Posterior cingulate gyrus (tissue), 11 donors: Measurements from ENCODE around the gene BMP8B.
A peak's percentile ranks its signal among the peaks of the same experiment; 100 is the strongest.
"Not testable (repeated sequence)": the region's sequence is repeated elsewhere in the genome, so short reads cannot be mapped to it uniquely, and the experiment has no call there.

Experiments
- DNase-seq, 10 donors: peaks; one replicate each; pipeline versions ENCODE4 v3.0.0 to v3.0.0-alpha.2; 2020 to 2021; ENCODE audit warnings: mixed read lengths in 3 of 10
- intact Hi-C: fragments of 100-400 bp; cut with DNase I; formaldehyde crosslinking; loops from one replicate; pipeline ENCODE4 v1.15.1; 2023

BMP8B gene

GRCh38 chr1:39788758-39789570 lies at the start of gene BMP8B:
BMP8B (minus strand) TSS chr1:39788865; CDS start chr1:39788485, 380 bp downstream.
- DNase-seq: peak in 7 of 10 donors; percentile 38 to 93 (median 77)
- intact Hi-C loops: no loop called here

DNA sequence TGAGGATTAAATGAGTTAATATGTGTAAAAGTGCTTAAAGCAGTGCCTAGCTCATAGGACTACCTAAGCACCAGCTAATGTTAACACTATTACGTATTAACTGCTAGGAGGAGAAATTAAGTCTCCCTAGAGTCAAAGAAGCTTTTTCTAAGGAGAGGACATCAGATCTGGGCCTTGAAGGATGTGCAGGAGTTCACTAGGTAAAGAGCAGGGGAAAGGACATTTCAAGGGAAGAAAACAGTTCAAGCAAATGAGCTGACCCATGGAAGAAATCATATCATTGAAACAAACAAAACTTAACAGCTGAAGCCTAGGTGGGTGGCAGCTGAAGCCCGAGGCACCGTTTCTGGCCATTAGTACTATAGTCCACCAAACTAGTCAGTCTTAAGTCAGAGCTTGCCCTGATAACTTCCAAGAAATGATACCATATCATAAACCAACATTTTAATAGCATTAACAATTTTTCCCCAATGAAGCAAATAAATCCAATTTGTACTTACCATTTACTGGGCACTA lies 48.0 kb upstream of the BMP8B start:
- intact Hi-C loops: no loop called here
- no peak for DNase-seq

GRCh38 chr1:39835935-39836594 lies 47.4 kb upstream of the BMP8B start:
- no peak for DNase-seq
- intact Hi-C loops: no loop called here

DNA sequence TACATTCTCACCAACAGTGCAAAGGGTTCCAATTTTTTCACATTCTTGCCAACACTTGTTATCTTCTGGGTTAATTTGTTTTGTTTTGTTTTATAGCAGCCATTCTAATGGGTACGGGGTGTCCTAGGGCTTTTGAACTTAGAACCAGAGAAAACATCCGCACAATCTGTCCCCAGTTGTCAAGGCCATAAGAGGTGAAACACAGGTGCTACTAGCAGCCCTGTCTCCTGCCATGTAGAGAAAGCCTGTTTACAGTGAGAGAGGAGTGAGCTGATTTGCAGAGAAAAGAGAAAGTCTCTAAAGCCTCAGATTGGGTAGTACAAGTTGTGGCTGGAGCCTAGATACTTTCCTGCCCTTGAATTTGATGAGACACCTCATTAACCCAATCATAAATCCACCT lies 46.4 kb upstream of the BMP8B start:
- no peak for DNase-seq
- intact Hi-C loops: no loop called here

- intact Hi-C loops: no loop called here
- no peak for DNase-seq
These were observed 45.1 kb upstream of the BMP8B start for GRCh38 chr1:39833621-39834385.

- DNase-seq: no peak
- intact Hi-C loops: no loop called here
These were observed 44.5 kb upstream of the BMP8B start for GRCh38 chr1:39833121-39833520.

GRCh38 chr1:39832294-39832693 lies 43.6 kb upstream of the BMP8B start:
- intact Hi-C loops: no loop called here
- no peak for DNase-seq

GRCh38 chr1:39829791-39830533 lies 41.3 kb upstream of the BMP8B start:
- intact Hi-C loops: no loop called here
- no peak for DNase-seq

DNA sequence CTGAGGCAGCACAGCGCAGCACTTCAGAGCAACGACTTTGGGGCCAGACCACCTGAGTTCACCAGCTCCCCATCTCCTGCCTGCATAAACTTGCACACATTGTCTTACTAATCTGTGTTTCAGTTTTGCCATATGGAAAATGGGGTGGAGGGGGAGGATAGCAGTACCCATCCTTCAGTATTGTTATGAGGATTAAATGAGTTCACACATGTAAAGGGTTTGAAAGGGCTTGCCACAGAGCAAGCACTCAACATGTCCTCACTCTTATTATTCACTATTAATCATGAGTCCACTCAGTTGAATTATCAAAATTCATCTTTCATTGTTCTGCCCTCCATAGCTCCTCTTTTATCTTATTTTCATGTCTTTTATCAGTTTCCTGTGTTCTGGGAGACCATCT lies 40.1 kb upstream of the BMP8B start:
- DNase-seq: no peak
- intact Hi-C loops: no loop called here

DNA sequence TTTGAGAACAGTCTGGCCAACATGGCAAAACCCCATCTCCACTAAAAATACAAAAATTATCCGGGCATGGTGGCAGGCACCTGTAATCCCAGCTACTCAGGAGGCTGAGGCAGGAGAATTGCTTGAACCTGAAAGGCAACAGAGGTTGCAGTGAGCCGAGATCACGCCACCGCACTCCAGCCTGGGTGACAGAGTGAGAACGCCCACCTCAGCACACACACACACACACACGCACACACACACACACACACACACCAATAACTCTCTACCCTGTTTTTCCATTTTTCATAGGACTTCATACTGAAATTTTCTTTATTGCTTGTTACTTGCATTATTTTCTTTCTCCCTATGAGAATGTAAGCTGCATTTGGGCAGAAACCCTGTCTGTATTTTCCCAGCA lies 39.6 kb upstream of the BMP8B start:
- intact Hi-C loops, DNase-seq: not testable (repeated sequence)

GRCh38 chr1:39827201-39827600 lies 38.5 kb upstream of the BMP8B start:
- DNase-seq: no peak
- intact Hi-C loops: no loop called here

- intact Hi-C loops: no loop called here
- no peak for DNase-seq
These were observed 37.9 kb upstream of the BMP8B start for GRCh38 chr1:39826583-39826982.

- intact Hi-C loops: no loop called here
- no peak for DNase-seq
These were observed 36.8 kb upstream of the BMP8B start for GRCh38 chr1:39825432-39825941.

DNA sequence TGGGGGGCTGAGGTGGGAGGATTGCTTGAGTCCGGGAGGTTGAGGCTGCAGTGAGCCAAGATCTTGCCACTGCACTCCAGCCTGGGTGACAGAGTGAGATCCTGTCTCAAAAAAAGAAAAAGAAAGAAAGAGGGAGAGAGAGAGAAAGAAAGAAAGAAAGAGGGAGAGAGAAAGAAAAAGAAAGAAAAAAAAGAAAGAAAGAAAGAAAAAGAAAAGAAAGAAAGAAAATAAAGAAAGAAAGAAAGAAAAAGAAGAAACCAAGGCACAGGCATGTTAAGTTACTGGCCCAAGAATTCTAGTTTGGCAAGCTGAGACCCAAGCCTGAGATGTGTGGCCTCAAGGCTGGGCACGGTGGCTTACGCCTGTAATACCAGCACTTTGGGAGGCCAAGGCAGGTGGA lies 34.8 kb upstream of the BMP8B start:
- DNase-seq, intact Hi-C loops: not testable (repeated sequence)

DNA sequence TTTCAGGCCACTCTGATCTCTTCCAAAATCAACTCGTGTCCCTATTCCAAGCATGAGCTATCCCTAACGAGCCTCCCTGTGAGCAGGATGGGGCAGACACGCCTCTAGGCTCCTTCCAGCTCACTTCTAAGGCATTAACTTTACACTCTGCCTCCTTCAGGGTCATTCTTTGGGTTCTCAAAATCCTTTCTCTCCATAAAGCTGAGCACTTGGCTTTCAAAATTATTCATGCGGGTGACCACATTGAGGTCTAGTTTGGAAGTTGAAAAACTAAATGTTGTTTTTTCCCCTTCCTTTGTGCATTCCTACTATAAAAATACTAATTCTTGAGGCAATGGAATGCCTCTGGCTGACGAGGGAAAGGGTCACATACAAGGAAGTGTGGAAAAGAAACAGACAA lies 33.5 kb upstream of the BMP8B start:
- intact Hi-C loops: no loop called here

GRCh38 chr1:39819091-39819812 lies 30.6 kb upstream of the BMP8B start:
- DNase-seq: no peak
- intact Hi-C loops: loop anchor here (5.0 kb wide), 1 partner anchor 98 kb away; no protein-coding TSS in a partner anchor

More for the DNA sequence above, 33.5 kb upstream of the BMP8B start:
- DNase-seq: no peak

DNA sequence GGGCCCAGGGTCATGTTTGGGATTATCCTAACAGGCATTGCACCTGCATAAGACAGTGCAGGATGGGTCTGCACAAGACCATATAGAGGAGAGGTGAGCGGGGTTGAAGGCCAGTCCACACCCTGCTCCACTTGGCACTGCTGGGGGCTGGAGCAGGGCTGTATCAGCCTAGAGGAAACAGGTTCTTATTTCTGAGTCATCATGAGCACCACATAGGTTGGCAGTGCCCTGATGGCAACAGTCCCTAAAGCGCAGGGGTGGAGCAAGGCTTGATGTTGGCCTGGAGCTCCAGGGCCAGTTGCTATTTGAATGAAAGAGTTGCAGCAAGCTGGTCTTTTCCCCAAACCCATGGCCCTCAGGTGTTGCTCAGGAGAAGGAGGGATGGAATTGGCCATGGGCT lies 29.8 kb upstream of the BMP8B start:
- DNase-seq: no peak
- intact Hi-C loops: loop anchor here (5.0 kb wide), 1 partner anchor 99 kb away; no protein-coding TSS in a partner anchor

DNA sequence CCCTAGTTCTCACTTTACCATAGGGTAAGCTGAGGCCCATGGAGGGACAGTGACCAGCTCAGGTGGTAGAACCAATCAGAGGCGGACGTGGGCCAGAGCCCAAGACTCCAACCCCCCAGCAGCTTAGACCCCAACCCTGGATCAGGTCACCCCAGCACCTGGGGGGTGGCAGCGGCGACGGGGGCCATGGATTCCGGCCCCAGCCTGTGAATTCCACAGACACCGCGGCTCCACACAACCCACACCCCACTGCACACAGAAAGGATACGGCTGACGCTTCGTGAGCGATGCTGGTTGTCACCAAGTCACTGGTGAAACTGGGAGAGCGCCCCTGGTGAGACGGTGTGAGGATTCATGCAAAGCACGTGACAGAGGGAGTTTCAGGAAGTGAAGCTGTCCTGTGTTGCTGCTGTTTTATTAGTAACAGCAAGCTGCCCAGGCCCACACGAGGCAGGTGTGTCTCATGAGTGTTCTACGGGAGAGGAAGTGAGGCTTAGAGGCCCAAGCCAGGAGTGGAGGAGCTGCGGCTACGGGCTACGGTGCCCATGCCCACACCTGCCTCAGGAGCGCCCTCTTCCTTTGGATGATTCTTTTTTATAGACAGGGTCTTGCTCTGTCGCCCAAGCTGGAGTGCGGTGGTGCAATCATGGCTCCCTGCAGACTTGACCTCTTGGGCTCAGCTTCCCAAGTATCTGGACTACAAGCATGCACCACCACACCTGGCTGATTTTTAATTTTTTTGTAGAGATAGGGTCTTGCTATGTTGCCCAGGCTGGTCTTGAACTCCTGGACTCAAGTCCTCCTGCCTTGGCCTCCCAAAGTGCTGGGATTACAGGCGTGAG lies 28.6 kb upstream of the BMP8B start:
- intact Hi-C loops: loop anchor here (5.0 kb wide), 1 partner anchor 100 kb away; no protein-coding TSS in a partner anchor

More for the DNA sequence above, 28.6 kb upstream of the BMP8B start:
- DNase-seq: peak in 2 of 10 donors; percentile 12 to 70
